SU-DHL-6 (cell line): Measurements from ENCODE around the gene TMEM187.

Source experiments
- H2AFZ ChIP-seq: fragments of 200-600 bp; sonication (generic); 2 replicates; pipeline ENCODE4 v1.6.1; 2014; ENCODE audit warnings: low read depth, mild to moderate bottlenecking, moderate library complexity, mixed read lengths, antibody characterized with exemption, low read length; ENCODE audit not compliant: severe bottlenecking
- H3F3A ChIP-seq: fragments of 200-600 bp; shearing (Covaris generic); 2 replicates; pipeline ENCODE4 v1.6.0; 2016; ENCODE audit warnings: antibody characterized with exemption, mild to moderate bottlenecking; ENCODE audit not compliant: insufficient read depth
- H3K27ac ChIP-seq: fragments of 200-600 bp; sonication (generic); 2 replicates; pipeline ENCODE4 v1.5.1; 2016; ENCODE audit warnings: low read depth, mild to moderate bottlenecking, low read length, moderate library complexity, mixed read lengths
- H3K27me3 ChIP-seq: fragments of 200-600 bp; sonication (generic), shearing (Covaris generic); 2 replicates; pipeline ENCODE4 v1.6.0; 2014; ENCODE audit warnings: mild to moderate bottlenecking, low read length
- H3K36me3 ChIP-seq: fragments of 200-600 bp; sonication (generic); 2 replicates; pipeline ENCODE4 v1.6.1; 2014; ENCODE audit warnings: mild to moderate bottlenecking, low read length, mixed read lengths
- H3K4me2 ChIP-seq: fragments of 300-600, 200-600 bp; shearing (Covaris generic), sonication (generic); 2 replicates; pipeline ENCODE4 v1.6.0; 2014; ENCODE audit warnings: low read length, low read depth, mild to moderate bottlenecking; ENCODE audit not compliant: poor library complexity, severe bottlenecking
- H3K4me3 ChIP-seq: fragments of 200-600 bp; sonication (generic); 2 replicates; pipeline ENCODE4 v1.5.1; 2014; ENCODE audit warnings: antibody characterized with exemption, low read length, mild to moderate bottlenecking, mixed read lengths; ENCODE audit not compliant: insufficient read depth, poor library complexity, severe bottlenecking
- H3K79me2 ChIP-seq: fragments of 200-600 bp; sonication (generic); 2 replicates; pipeline ENCODE4 v1.6.1; 2014; ENCODE audit warnings: mild to moderate bottlenecking, low read length, moderate library complexity; ENCODE audit not compliant: insufficient read depth
- H3K9ac ChIP-seq: fragments of 200-600 bp; sonication (generic); 2 replicates; pipeline ENCODE4 v1.7.0; 2014; ENCODE audit warnings: mild to moderate bottlenecking, low read length
- H3K9me2 ChIP-seq: fragments of 200-600 bp; sonication (generic); replicated peaks from 2 replicates; pipeline ENCODE4 v1.6.1; 2014; ENCODE audit warnings: low read length; ENCODE audit not compliant: insufficient read depth
- H3K9me3 ChIP-seq: fragments of 200-600 bp; sonication (generic); 2 replicates; pipeline ENCODE4 v1.6.1; 2014; ENCODE audit warnings: low read length, mixed read lengths; ENCODE audit not compliant: insufficient read depth
- H4K20me1 ChIP-seq: fragments of 200-600 bp; sonication (generic); 2 replicates; pipeline ENCODE4 v1.6.1; 2014; ENCODE audit warnings: low read depth, mild to moderate bottlenecking, antibody characterized with exemption, low read length, moderate library complexity, mixed read lengths
- CTCF ChIP-seq: fragments of 200-600 bp; sonication (generic); IDR thresholded peaks from one replicate; pipeline ENCODE4 v1.5.1; 2017; ENCODE audit warnings: antibody characterized with exemption, mild to moderate bottlenecking, low read length, moderate library complexity; ENCODE audit not compliant: insufficient read depth, poor library complexity, severe bottlenecking
- EZH2phosphoT487 ChIP-seq: fragments of 200-600 bp; sonication (generic), shearing (Covaris generic); conservative IDR thresholded peaks from 2 replicates; pipeline ENCODE4 v1.6.1; 2018; ENCODE audit warnings: mild to moderate bottlenecking, antibody characterized with exemption, low read length, moderate library complexity, mixed read lengths

Gene TMEM187

GRCh38 chrX:154030266-154030665, 57.7 kb downstream of the TMEM187 start:
- Histone ChIP-seq H3F3A (no peaks in the 10 kb centered on the region), H3K27me3 (no peaks in the 10 kb centered on the region), H3K36me3 (no peaks in the 10 kb centered on the region), H3K4me2 (no peak overlapping the region), H3K79me2 (0 out of 2 replicates have a peak, but pooled peaks cover 3% of the 10 kb centered on the region), H3K9me2 (no peaks in the 10 kb centered on the region), H3K9ac (no peak overlapping the region), H2AFZ (no peak overlapping the region), H3K27ac (no peak overlapping the region), H4K20me1 (no peaks in the 10 kb centered on the region), H3K4me3 (no peak overlapping the region), H3K9me3 (no peaks in the 10 kb centered on the region)
- TF ChIP-seq CTCF: no peak
- TF ChIP-seq EZH2phosphoT487: no peak

GRCh38 chrX:154030715-154031305, 58.3 kb downstream of the TMEM187 start:
- no peaks in the 10 kb centered on the region for H3F3A ChIP-seq
- no peak overlapping the region for H3K4me3 ChIP-seq
- H3K9me2 ChIP-seq: no peaks in the 10 kb centered on the region
- H4K20me1 ChIP-seq: no peaks in the 10 kb centered on the region
- H3K9ac ChIP-seq: no peak overlapping the region
- H3K27me3 ChIP-seq: no peaks in the 10 kb centered on the region
- no peak overlapping the region for H3K4me2 ChIP-seq
- H3K79me2 ChIP-seq: peaks cover 7% of the 10 kb centered on the region; the same call in 1 of the 2 replicates
- TF ChIP-seq EZH2phosphoT487 (no peak), CTCF (no peak)
- no peaks in the 10 kb centered on the region for H3K36me3 ChIP-seq
- H2AFZ ChIP-seq: no peak overlapping the region
- no peak overlapping the region for H3K27ac ChIP-seq
- H3K9me3 ChIP-seq: no peaks in the 10 kb centered on the region

- H3K27ac ChIP-seq: no peak overlapping the region
- no peaks in the 10 kb centered on the region for H4K20me1 ChIP-seq
- TF ChIP-seq CTCF: no peak
- TF ChIP-seq EZH2phosphoT487: no peak
- H3K36me3 ChIP-seq: no peaks in the 10 kb centered on the region
- no peaks in the 10 kb centered on the region for H3K27me3 ChIP-seq
- H3K4me3 ChIP-seq: no peak overlapping the region
- no peaks in the 10 kb centered on the region for H3F3A ChIP-seq
- no peak overlapping the region for H3K4me2 ChIP-seq
- no peaks in the 10 kb centered on the region for H3K9me2 ChIP-seq
- peaks cover 10% of the 10 kb centered on the region; the same call in 1 of the 2 replicates for H3K79me2 ChIP-seq
- no peak overlapping the region for H3K9ac ChIP-seq
- H3K9me3 ChIP-seq: no peaks in the 10 kb centered on the region
- no peak overlapping the region for H2AFZ ChIP-seq
Measured at GRCh38 chrX:154032160-154032559, 59.6 kb downstream of the TMEM187 start.
